CD14-positive monocyte (primary cell): ENCODE results near the gene CNTLN. TPM values are rescaled to one million over a fixed set of nuclear protein-coding genes. Genes with fewer than 3 reads are reported as not detected.
"Not testable (repeated sequence)": the region's sequence is repeated elsewhere in the genome, so short reads cannot be mapped to it uniquely, and the experiment has no call there.

Experiments
- DNase-seq, 3 donors: peaks; one replicate each; pipeline ENCODE4 v3.0.0-alpha.2; 2011 to 2022
- H2AFZ ChIP-seq: 2 replicates; pipeline ENCODE4 v1.6.0; 2012; ENCODE audit warnings: mild to moderate bottlenecking, low read depth, low read length, inconsistent platforms; ENCODE audit not compliant: insufficient read depth, poor library complexity, severe bottlenecking
- H3K27ac ChIP-seq, 2 donors: 1 replicate in 1 of 2; 2 replicates in 1 of 2; pipeline ENCODE4 v1.5.1; 2012 to 2013; ENCODE audit warnings: low read length in 2 of 2, control low read depth in 1 of 2, inconsistent platforms in 1 of 2, low read depth in 1 of 2, mild to moderate bottlenecking in 1 of 2
- H3K27me3 ChIP-seq, 2 donors: one replicate each; pipeline versions ENCODE4 v1.6.0 to v1.6.1; 2011 to 2013; ENCODE audit warnings: low read length in 2 of 2; ENCODE audit not compliant: control insufficient read depth in 2 of 2, insufficient read depth in 2 of 2
- H3K36me3 ChIP-seq, 2 donors: replicated peaks in 1 of 2; 1 replicate in 1 of 2; 2 replicates in 1 of 2; pipeline versions ENCODE4 v1.5.1 to v1.6.1; 2012 to 2013; ENCODE audit warnings: low read length in 2 of 2, control low read depth in 1 of 2, inconsistent platforms in 1 of 2, mild to moderate bottlenecking in 1 of 2; ENCODE audit not compliant: insufficient read depth in 2 of 2, control insufficient read depth in 1 of 2
- H3K4me1 ChIP-seq, 2 donors: 1 replicate in 1 of 2; 2 replicates in 1 of 2; pipeline versions ENCODE4 v1.5.1 to v1.6.1; 2012 to 2013; ENCODE audit warnings: low read length in 2 of 2, control low read depth in 1 of 2, inconsistent platforms in 1 of 2, mild to moderate bottlenecking in 1 of 2, moderate library complexity in 1 of 2; ENCODE audit not compliant: insufficient read depth in 2 of 2, control insufficient read depth in 1 of 2
- H3K4me2 ChIP-seq: replicated peaks from 2 replicates; pipeline ENCODE3; 2012; ENCODE audit warnings: low read length, moderate library complexity, mild to moderate bottlenecking; ENCODE audit not compliant: poor library complexity, severe bottlenecking; ENCODE audit errors: extremely low read depth
- H3K4me3 ChIP-seq, 3 experiments: fragments of 200-600 bp in 1 of 3; sonication (generic) in 1 of 3; replicated peaks in 1 of 3; 1 replicate in 2 of 3; 2 replicates in 1 of 3; pipeline ENCODE4 v1.5.1; 2011 to 2013; ENCODE audit warnings: low read length in 3 of 3, mild to moderate bottlenecking in 3 of 3, control low read depth in 2 of 3, low read depth in 2 of 3, inconsistent platforms in 1 of 3, moderate library complexity in 1 of 3
- H3K79me2 ChIP-seq: 2 replicates; pipeline ENCODE4 v1.6.0; 2012; ENCODE audit warnings: mild to moderate bottlenecking, control low read depth, inconsistent platforms, low read length, moderate library complexity; ENCODE audit not compliant: insufficient read depth
- H3K9ac ChIP-seq: 2 replicates; pipeline ENCODE4 v1.6.0; 2017; ENCODE audit warnings: low read length, mild to moderate bottlenecking; ENCODE audit not compliant: insufficient read depth, poor library complexity, severe bottlenecking
- H3K9me3 ChIP-seq, 2 donors: replicated peaks in 1 of 2; 1 replicate in 1 of 2; 2 replicates in 1 of 2; pipeline versions ENCODE4 v1.5.1 to v1.6.1; 2012 to 2013; ENCODE audit warnings: low read length in 2 of 2, control low read depth in 1 of 2; ENCODE audit not compliant: control insufficient read depth in 1 of 2, insufficient read depth in 1 of 2
- H4K20me1 ChIP-seq: 2 replicates; pipeline ENCODE4 v1.6.0; 2012; ENCODE audit warnings: mild to moderate bottlenecking, low read length, control low read depth, moderate library complexity; ENCODE audit not compliant: insufficient read depth
- H3K27ac Mint-ChIP-seq, 7 donors: one replicate each; pipeline ENCODE4 v1.8.0; 2020; ENCODE audit warnings: mild to moderate bottlenecking in 7 of 7, mixed read lengths in 7 of 7, moderate library complexity in 6 of 7, inconsistent platforms in 2 of 7
- H3K27me3 Mint-ChIP-seq, 3 donors: one replicate each; pipeline ENCODE4 v1.8.0; 2021 to 2022; ENCODE audit warnings: low read depth in 3 of 3, mild to moderate bottlenecking in 3 of 3, mixed read lengths in 3 of 3, moderate library complexity in 3 of 3, inconsistent platforms in 1 of 3
- H3K36me3 Mint-ChIP-seq, 2 donors: one replicate each; pipeline ENCODE4 v1.8.0; 2020; ENCODE audit warnings: mixed read lengths in 2 of 2, inconsistent platforms in 1 of 2, mild to moderate bottlenecking in 1 of 2
- H3K4me1 Mint-ChIP-seq: one replicate; pipeline ENCODE4 v1.8.0; 2020; ENCODE audit warnings: mild to moderate bottlenecking, mixed read lengths
- H3K4me3 Mint-ChIP-seq, 2 donors: one replicate each; pipeline ENCODE4 v1.8.0; 2020; ENCODE audit warnings: mild to moderate bottlenecking in 2 of 2, mixed read lengths in 2 of 2, moderate library complexity in 1 of 2
- H3K9me3 Mint-ChIP-seq, 7 donors: one replicate each; pipeline ENCODE4 v1.8.0; 2020 to 2022; ENCODE audit warnings: mixed read lengths in 7 of 7, mild to moderate bottlenecking in 6 of 7, moderate library complexity in 6 of 7, inconsistent platforms in 2 of 7
- CTCF ChIP-seq: fragments of 200-600 bp; IDR thresholded peaks from one replicate; pipeline ENCODE4 v1.8.0; 2022; ENCODE audit warnings: antibody characterized with exemption, mild to moderate bottlenecking
- WGBS: methylation state at CpG from one replicate; pipeline ENCODE4 v1.1.5; 2013; ENCODE audit warnings: missing lambda C conversion rate; ENCODE audit not compliant: insufficient coverage; 5-methylcytosine and 5-hydroxymethylcytosine counted together
- intact Hi-C, 2 donors: fragments of 100-400 bp; cut with micrococcal nuclease; formaldehyde crosslinking; loops; one replicate each; pipeline versions ENCODE4 v1.15.0 to v1.15.1; 2023
- polyA plus RNA-seq, 3 donors: library from polyadenylated mRNA; depleted of rRNA in 1 of 3; unstranded in 2 of 3; stranded (reverse) in 1 of 3; fragments of 300-500 nt in 2 of 3; fragments of >200 nt in 1 of 3; fragmentation: Illumina TruSeq in 2 of 3; gene quantifications; 1 replicate in 2 of 3; 2 replicates in 1 of 3; pipeline ENCODE4 v1.2.3, GENCODE V29; 2012 to 2021

The CNTLN gene
- polyA plus RNA-seq, 3 donors: 2.2 to 5.6 (median 4.0) TPM

DNA sequence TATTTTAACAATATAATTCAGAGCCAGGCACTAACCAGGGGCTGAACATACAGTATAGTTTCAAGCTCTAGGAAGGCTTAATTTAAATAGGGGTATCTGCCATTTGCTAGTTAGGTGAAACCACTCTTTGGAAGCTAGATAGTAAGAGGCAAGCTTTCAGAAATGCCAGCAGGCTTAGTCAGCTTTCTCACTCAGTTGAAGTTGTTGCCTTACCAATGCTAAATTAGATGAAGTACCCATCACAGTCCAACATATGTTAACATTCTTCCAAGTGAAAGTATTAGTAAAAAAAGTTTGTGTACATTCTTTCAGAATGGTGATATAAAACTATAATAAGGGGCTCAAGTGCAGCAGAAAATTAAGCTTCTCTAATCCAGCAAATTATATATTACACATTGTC, 215.0 kb downstream of the CNTLN start:
- intact Hi-C loops: no loop called here
- Histone ChIP-seq H3K27ac (no peak overlapping the region), H3K27me3 (no peaks in the 10 kb centered on the region), H4K20me1 (no peaks in the 10 kb centered on the region), H3K36me3 (peaks cover 7 to 22% of the 10 kb centered on the region in 2 donors), H2AFZ (no peak overlapping the region), H3K9ac (no peak overlapping the region), H3K4me3 (no peak overlapping the region), H3K4me2 (no peak overlapping the region), H3K79me2 (no peaks in the 10 kb centered on the region), H3K4me1 (no peaks in the 10 kb centered on the region), H3K9me3 (peaks cover 0 to 8% of the 10 kb centered on the region in 2 donors)
- no peak for DNase-seq
- Mint-ChIP-seq H3K9me3 (peaks cover 4 to 15% (median 9%) of the 10 kb centered on the region in 7 donors), H3K4me3 (no peak overlapping the region), H3K27me3 (peaks cover 0 to 2% (median 0%) of the 10 kb centered on the region in 3 donors), H3K27ac (no peak overlapping the region), H3K4me1 (no peaks in the 10 kb centered on the region), H3K36me3 (peaks cover 27 to 51% of the 10 kb centered on the region in 2 donors)
- no peak for TF ChIP-seq CTCF

DNA sequence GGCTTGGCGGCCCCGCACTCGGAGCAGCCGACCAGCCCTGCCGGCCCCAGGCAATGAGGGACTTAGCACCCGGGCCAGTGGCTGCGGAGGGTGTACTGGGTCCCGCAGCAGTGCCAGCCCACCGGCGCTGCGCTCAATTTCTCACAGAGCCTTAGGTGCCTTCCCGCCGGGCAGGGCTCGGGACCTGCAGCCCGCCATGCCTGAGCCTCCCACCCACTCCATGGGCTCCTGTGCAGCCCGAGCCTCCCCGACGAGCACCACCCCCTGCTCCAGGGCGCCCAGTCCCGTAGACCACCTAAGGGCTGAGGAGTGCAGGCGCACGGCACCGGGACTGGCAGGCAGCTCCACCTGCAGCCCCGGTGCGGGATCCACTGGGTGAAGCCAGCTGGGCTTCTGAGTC, 219.2 kb downstream of the CNTLN start:
- H3K4me1 ChIP-seq, DNase-seq, intact Hi-C loops, H3K4me3 ChIP-seq, H3K27ac ChIP-seq, H3K79me2 ChIP-seq, H3K4me1 Mint-ChIP-seq, H4K20me1 ChIP-seq, H3K4me3 Mint-ChIP-seq, H3K9me3 ChIP-seq, H3K27me3 ChIP-seq, H3K27ac Mint-ChIP-seq, H3K36me3 ChIP-seq, H3K9ac ChIP-seq, H3K4me2 ChIP-seq, H3K27me3 Mint-ChIP-seq, H2AFZ ChIP-seq: not testable (repeated sequence)
- Mint-ChIP-seq H3K9me3 (peaks cover 3 to 14% (median 10%) of the 10 kb centered on the region in 7 donors), H3K36me3 (peaks cover 13 to 33% of the 10 kb centered on the region in 2 donors)
- WGBS: 100% methylated on average over 17 of the region's 25 CpGs
